Measurements from ENCODE around the gene LSG1.

DNA sequence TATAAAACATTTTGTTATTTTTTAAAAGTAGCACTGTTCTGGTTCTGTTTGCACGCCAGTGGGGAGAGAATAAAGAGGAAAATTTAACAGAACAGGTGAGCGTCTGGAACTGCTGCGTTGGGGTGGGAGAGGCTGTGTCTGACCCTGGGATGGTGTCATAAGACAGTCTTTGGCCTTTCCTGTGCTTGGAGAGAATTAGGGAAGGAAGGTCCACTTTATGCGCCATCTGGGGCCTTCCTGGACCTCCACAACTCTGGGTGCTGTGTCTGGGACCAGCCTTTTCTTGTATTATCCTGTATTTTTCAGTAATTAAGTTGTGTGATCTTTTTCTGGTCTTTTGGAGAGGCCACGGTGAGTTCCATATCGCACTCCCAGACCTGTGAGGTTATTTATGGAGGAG, 17.0 kb upstream of the LSG1 start:
- TF ChIP-seq REST (IDR thresholded peaks at IDR 0.05; ENCODE audit: insufficient read depth in 1 of 2, low read depth in 2 of 2, low read length in 2 of 2) (no peak), TAF1 (IDR thresholded peaks at IDR 0.05; ENCODE audit: borderline replicate concordance, insufficient read depth, low read length) (no peak), POLR2AphosphoS5 (IDR thresholded peaks at IDR 0.05; ENCODE audit: low read depth, low read length) (no peak)

All from PFSK-1 (cell line).